Adipocyte (in vitro differentiated cells): ENCODE measurements around the gene SELENOH.

Source experiments
- DNase-seq: peaks from one replicate; pipeline ENCODE4 v3.0.0-alpha.2; 2015; ENCODE audit warnings: low read depth
- H3K27me3 ChIP-seq: replicated peaks from 2 replicates; pipeline ENCODE4 v1.7.0; 2013; ENCODE audit warnings: mild to moderate bottlenecking, low read length, moderate library complexity; ENCODE audit not compliant: control insufficient read depth, insufficient read depth
- H3K36me3 ChIP-seq: 2 replicates; pipeline ENCODE4 v1.7.0; 2013; ENCODE audit warnings: low read length, mild to moderate bottlenecking, moderate library complexity; ENCODE audit not compliant: control insufficient read depth, insufficient read depth, severe bottlenecking
- H3K4me1 ChIP-seq: 2 replicates; pipeline ENCODE4 v1.7.0; 2013; ENCODE audit warnings: mild to moderate bottlenecking, low read length, moderate library complexity; ENCODE audit not compliant: control insufficient read depth, insufficient read depth
- H3K4me3 ChIP-seq: 2 replicates; pipeline ENCODE4 v1.7.0; 2013; ENCODE audit warnings: mild to moderate bottlenecking, low read length, moderate library complexity
- H3K9ac ChIP-seq: 2 replicates; pipeline ENCODE4 v1.7.0; 2013; ENCODE audit warnings: mild to moderate bottlenecking, low read length, moderate library complexity
- H3K9me3 ChIP-seq: 2 replicates; pipeline ENCODE4 v1.7.0; 2013; ENCODE audit warnings: mild to moderate bottlenecking, low read length, moderate library complexity; ENCODE audit not compliant: control insufficient read depth

SELENOH gene

GRCh38 chr11:57772562-57772961 is 31.3 kb downstream of the SELENOH start:
- H3K4me1 ChIP-seq, result peaks cover 23% of the 10 kb centered on the region
- H3K9ac ChIP-seq, result no peak overlapping the region
- no peaks in the 10 kb centered on the region for H3K36me3 ChIP-seq
- H3K4me3 ChIP-seq, result no peak overlapping the region
- peak; percentile 33 for DNase-seq
- no peaks in the 10 kb centered on the region for H3K9me3 ChIP-seq
- no peaks in the 10 kb centered on the region for H3K27me3 ChIP-seq

- no peaks in the 10 kb centered on the region for H3K27me3 ChIP-seq
- H3K4me3 ChIP-seq, result no peak overlapping the region
- DNase-seq, result no peak
- peaks cover 29% of the 10 kb centered on the region for H3K4me1 ChIP-seq
- H3K36me3 ChIP-seq, result no peaks in the 10 kb centered on the region
- H3K9me3 ChIP-seq, result no peaks in the 10 kb centered on the region
- no peak overlapping the region for H3K9ac ChIP-seq
Observed at GRCh38 chr11:57773026-57773598, 31.8 kb downstream of the SELENOH start.

- no peaks in the 10 kb centered on the region for H3K9me3 ChIP-seq
- no peaks in the 10 kb centered on the region for H3K36me3 ChIP-seq
- DNase-seq, result no peak
- peaks cover 46% of the 10 kb centered on the region for H3K4me1 ChIP-seq
- H3K4me3 ChIP-seq, result peak overlapping the region; percentile 39
- H3K27me3 ChIP-seq, result no peaks in the 10 kb centered on the region
- no peak overlapping the region for H3K9ac ChIP-seq
Observed at GRCh38 chr11:57775491-57775890, 34.2 kb downstream of the SELENOH start.

GRCh38 chr11:57776031-57776521 is 34.8 kb downstream of the SELENOH start:
- peak; percentile 53 for DNase-seq
- H3K27me3 ChIP-seq, result no peaks in the 10 kb centered on the region
- H3K4me3 ChIP-seq, result peak overlapping the region; percentile 39
- H3K36me3 ChIP-seq, result no peaks in the 10 kb centered on the region
- no peak overlapping the region for H3K9ac ChIP-seq
- no peaks in the 10 kb centered on the region for H3K9me3 ChIP-seq
- peaks cover 46% of the 10 kb centered on the region for H3K4me1 ChIP-seq

GRCh38 chr11:57776577-57777210 is 35.4 kb downstream of the SELENOH start:
- Histone ChIP-seq H3K9me3 (no peaks in the 10 kb centered on the region), H3K27me3 (no peaks in the 10 kb centered on the region), H3K36me3 (no peaks in the 10 kb centered on the region), H3K9ac (no peak overlapping the region), H3K4me3 (no peak overlapping the region), H3K4me1 (peaks cover 50% of the 10 kb centered on the region)
- DNase-seq, result no peak

- peak overlapping the region; percentile 66 for H3K9ac ChIP-seq
- H3K4me3 ChIP-seq, result peak overlapping the region; percentile 67
- no peak for DNase-seq
- H3K36me3 ChIP-seq, result no peaks in the 10 kb centered on the region
- no peaks in the 10 kb centered on the region for H3K27me3 ChIP-seq
- H3K4me1 ChIP-seq, result peaks cover 50% of the 10 kb centered on the region
- H3K9me3 ChIP-seq, result no peaks in the 10 kb centered on the region
Observed at GRCh38 chr11:57777969-57778317, 36.7 kb downstream of the SELENOH start.

GRCh38 chr11:57778318-57779037 is 37.2 kb downstream of the SELENOH start:
- Histone ChIP-seq H3K27me3 (no peaks in the 10 kb centered on the region), H3K36me3 (no peaks in the 10 kb centered on the region), H3K9me3 (no peaks in the 10 kb centered on the region), H3K9ac (peak overlapping the region; percentile 66), H3K4me1 (peaks cover 50% of the 10 kb centered on the region), H3K4me3 (peak overlapping the region; percentile 67)
- peak; percentile 94 for DNase-seq

GRCh38 chr11:57779276-57779675 is 38.0 kb downstream of the SELENOH start:
- peak overlapping the region; percentile 67 for H3K4me3 ChIP-seq

GRCh38 chr11:57781529-57781943 is 40.2 kb downstream of the SELENOH start:
- no peak for DNase-seq
- no peak overlapping the region for H3K4me3 ChIP-seq
- H3K9ac ChIP-seq, result no peak overlapping the region
- no peaks in the 10 kb centered on the region for H3K27me3 ChIP-seq
- H3K9me3 ChIP-seq, result no peaks in the 10 kb centered on the region
- H3K4me1 ChIP-seq, result peaks cover 38% of the 10 kb centered on the region
- no peaks in the 10 kb centered on the region for H3K36me3 ChIP-seq

More at GRCh38 chr11:57779276-57779675, 38.0 kb downstream of the SELENOH start:
- H3K4me1 ChIP-seq, result peaks cover 50% of the 10 kb centered on the region
- no peaks in the 10 kb centered on the region for H3K9me3 ChIP-seq
- DNase-seq, result peak; percentile 83
- no peaks in the 10 kb centered on the region for H3K36me3 ChIP-seq
- peak overlapping the region; percentile 66 for H3K9ac ChIP-seq
- H3K27me3 ChIP-seq, result no peaks in the 10 kb centered on the region

- H3K36me3 ChIP-seq, result no peaks in the 10 kb centered on the region
- no peak overlapping the region for H3K4me3 ChIP-seq
- no peaks in the 10 kb centered on the region for H3K27me3 ChIP-seq
- no peak for DNase-seq
- H3K9me3 ChIP-seq, result no peaks in the 10 kb centered on the region
- H3K9ac ChIP-seq, result no peak overlapping the region
- peaks cover 32% of the 10 kb centered on the region for H3K4me1 ChIP-seq
Observed at GRCh38 chr11:57785072-57785471, 43.8 kb downstream of the SELENOH start.

- H3K4me3 ChIP-seq, result no peak overlapping the region
- no peaks in the 10 kb centered on the region for H3K27me3 ChIP-seq
- no peaks in the 10 kb centered on the region for H3K9me3 ChIP-seq
- peaks cover 30% of the 10 kb centered on the region for H3K4me1 ChIP-seq
- H3K9ac ChIP-seq, result no peak overlapping the region
- H3K36me3 ChIP-seq, result peaks cover under 1% of the 10 kb centered on the region
- no peak for DNase-seq
Observed at GRCh38 chr11:57786436-57786835, 45.1 kb downstream of the SELENOH start.
